Fibroblast of skin of right quadriceps (primary cell): ENCODE results near the gene SNN.

Experiments used
- DNase-seq: peaks from one replicate; pipeline ENCODE4 v3.0.0-alpha.2; 2013

Gene SNN

GRCh38 chr16:11668623-11669379, 546 bp downstream of the SNN start:
- no peak for DNase-seq

GRCh38 chr16:11669380-11670146, 1.3 kb downstream of the SNN start:
- DNase-seq: no peak

DNA sequence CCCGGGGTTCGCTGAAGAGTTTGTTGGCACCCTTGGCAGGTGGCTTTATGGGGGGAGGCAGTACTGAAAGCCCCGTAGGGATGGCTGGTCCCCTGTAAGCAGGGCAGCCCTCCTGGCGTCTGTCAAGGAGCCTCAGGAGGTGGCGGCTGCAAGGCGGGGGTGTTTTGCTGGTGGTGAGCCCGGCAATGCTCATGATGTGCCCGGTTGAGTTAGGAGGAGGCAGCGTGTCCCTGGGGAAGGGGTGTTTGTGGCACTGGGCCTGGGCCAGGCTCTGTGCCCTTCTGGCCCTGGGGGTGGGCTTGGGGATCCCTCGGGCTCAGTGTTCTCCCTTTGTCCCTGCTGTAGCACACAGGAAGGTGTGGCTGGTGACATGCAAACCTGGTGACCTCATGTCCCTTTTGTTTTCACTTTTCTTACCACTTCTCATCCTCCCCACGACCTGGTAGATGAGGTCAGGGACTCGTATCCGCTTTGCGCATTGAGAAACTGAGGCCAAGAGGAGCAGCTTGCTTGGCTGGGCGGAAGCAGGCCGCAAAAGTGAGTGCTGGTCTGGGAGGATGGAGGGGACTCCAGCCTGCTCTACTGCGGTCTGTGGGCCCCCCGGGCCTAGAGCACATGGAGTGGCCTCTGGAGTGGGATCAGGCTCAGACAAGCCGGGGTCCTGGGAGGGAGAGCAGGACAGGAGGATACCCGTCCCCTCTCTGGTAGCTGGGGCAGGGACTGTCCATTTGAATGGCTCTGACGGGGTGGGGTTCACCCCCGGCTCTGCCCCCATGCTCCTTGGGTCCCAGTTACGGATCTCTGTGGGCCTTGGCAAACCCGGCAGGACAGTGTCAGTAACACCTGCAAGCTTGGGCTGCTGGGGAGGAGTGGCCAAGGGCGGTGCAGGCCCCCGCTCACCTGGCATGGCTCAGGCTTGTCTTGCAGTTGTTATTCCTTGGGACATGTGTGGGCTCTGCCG, 2.2 kb downstream of the SNN start:
- DNase-seq: no peak

GRCh38 chr16:11671271-11671670, 3.0 kb downstream of the SNN start:
- DNase-seq: no peak

DNA sequence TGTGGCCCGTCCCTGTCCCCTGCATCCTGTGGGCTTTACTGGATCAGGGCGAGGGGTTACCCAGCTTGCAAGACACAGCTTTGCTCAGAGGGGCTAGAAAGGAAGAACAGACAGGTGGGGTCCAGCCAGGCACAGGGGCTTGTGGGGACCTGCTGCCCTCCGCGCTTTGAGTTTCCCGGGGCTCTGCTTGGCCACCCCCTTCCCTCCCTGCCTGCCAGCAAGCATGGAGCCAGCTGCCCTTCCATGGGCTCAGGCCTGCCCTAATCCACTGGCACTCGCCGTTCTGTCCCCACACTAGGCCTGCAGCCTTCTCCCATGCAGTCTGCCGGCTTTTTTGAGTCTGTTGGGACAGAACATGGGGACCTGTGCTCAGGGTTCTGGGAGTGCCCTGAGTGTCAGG, 3.4 kb downstream of the SNN start:
- DNase-seq: no peak

DNA sequence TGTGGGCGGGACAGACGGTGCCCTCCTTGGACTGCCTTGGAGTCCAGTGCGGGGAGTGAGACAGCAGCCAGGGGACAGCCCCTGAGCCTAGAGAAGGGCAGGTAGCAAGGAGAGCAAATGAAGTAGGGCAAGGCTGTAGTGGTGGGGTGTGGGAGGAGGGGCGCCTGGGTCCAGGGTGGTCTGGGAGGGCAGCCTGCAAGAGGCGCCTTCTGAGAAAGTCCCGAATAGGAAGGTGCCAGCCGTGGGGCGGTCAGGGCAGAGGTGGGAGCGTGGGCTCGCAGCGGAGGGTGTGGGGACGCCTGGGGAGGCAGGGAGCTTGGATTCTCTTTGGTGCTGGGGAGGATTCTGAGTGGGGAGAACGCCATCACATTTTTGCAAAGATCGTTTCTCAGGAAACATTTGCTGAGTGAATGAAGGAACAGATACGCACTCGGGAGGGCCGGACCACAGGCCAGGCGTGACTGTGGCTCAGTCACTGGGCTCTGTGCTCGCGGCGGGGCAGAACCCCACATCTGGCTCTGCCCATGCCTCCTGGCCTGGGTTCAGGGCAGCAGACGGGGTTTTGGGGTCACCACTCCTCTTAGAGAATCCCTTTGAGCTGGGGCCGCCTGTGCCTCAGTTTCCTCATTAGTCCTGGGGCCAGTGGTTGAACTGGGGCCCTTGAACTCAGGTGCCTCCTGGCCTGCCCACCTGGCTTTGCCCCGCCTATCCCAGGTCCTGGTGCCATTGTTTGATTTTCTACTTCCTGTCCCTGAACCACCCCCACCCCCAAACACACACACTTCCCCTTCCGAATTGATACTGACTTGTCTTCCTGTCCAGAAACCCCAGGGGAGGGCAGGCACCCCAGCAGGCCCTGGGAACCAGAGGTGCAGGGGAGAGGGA, 4.2 kb downstream of the SNN start:
- no peak for DNase-seq

- DNase-seq: no peak
Measured at GRCh38 chr16:11673091-11674000, 5.1 kb downstream of the SNN start.

GRCh38 chr16:11674001-11674817, 6.0 kb downstream of the SNN start:
- DNase-seq: no peak

GRCh38 chr16:11674818-11675560, 6.7 kb downstream of the SNN start:
- peak; percentile 59 for DNase-seq

DNA sequence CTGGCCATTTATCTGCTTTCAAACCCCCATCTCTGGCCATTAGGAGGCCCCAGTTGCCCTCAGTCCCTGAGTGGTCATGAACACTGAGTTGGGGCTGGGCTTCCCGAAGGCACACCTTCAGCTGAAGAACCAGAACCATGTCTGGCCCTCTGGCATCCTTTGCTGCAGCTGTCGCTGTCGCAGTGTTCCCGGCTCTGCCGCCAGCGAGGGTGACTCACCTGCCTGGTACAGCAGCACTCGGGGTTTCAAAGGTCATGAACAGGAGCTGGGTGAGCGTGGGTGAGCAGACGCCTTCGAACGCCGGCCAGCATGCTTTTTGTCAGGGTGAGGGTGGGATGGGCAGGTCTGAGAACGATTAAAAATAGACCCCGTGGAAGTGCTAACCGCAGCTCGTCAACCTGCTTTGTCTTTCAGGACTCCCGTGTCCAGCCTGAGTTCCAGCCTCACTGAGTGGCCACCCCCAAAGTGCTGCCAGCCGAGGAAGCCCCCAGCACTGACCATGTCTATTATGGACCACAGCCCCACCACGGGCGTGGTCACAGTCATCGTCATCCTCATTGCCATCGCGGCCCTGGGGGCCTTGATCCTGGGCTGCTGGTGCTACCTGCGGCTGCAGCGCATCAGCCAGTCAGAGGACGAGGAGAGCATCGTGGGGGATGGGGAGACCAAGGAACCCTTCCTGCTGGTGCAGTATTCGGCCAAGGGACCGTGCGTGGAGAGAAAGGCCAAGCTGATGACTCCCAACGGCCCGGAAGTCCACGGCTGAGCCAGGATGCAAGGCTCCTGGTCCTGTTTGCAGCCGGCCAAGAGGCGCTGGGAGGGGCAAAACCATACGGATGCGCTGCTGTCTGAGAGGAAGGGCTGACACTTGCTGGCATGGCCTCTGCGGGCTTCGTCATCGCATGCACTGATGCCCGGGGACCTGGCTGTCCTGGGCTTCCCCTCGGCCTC, 7.6 kb downstream of the SNN start:
- no peak for DNase-seq

DNA sequence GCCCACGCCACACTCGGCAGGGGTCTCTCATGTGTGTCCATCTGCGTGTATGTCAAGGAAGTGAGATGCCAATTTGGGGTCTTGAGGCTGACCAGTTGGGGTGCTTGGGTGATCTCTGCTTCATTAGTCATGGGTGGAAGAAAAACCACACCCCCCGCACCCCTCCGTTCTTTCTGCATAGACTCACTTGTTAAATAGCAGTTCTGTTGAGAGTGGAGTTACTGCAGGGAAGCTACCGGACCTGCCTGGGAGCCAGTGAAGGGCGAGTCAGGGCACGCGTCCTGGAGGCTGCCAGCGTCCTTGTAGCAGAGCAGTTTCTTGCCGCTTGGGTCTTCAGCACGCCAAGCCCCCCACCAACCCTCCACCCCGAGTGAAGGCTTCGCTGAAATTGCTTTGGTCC, 8.5 kb downstream of the SNN start:
- DNase-seq: no peak

DNA sequence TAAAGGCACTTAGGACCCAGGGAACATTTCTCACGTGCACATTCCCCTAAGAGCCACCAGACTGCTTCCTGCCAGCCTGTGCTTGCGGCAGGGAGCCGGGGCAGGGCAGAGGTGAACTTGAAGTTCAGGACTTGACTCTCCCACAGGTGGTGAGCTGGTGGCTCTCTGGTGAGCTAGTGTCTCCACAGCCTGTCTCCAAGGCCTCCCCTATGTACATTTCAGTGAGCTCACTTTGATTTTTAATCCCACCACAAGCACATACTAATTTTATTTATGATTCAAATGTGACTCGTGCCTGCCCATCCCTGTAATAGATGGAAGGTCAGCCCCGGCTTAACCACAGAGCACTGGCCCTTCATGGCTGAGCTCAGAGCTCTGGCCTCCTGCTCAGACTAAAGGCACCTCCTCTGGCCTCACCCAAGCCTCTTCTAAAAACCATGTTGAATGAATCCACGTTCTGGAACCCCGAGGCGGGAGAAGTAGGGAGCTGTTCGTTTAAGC, 9.2 kb downstream of the SNN start:
- DNase-seq: peak; percentile 11

- no peak for DNase-seq
Measured at GRCh38 chr16:11677959-11678881, 10.0 kb downstream of the SNN start.

GRCh38 chr16:11679250-11679649, 11.0 kb downstream of the SNN start:
- no peak for DNase-seq

DNA sequence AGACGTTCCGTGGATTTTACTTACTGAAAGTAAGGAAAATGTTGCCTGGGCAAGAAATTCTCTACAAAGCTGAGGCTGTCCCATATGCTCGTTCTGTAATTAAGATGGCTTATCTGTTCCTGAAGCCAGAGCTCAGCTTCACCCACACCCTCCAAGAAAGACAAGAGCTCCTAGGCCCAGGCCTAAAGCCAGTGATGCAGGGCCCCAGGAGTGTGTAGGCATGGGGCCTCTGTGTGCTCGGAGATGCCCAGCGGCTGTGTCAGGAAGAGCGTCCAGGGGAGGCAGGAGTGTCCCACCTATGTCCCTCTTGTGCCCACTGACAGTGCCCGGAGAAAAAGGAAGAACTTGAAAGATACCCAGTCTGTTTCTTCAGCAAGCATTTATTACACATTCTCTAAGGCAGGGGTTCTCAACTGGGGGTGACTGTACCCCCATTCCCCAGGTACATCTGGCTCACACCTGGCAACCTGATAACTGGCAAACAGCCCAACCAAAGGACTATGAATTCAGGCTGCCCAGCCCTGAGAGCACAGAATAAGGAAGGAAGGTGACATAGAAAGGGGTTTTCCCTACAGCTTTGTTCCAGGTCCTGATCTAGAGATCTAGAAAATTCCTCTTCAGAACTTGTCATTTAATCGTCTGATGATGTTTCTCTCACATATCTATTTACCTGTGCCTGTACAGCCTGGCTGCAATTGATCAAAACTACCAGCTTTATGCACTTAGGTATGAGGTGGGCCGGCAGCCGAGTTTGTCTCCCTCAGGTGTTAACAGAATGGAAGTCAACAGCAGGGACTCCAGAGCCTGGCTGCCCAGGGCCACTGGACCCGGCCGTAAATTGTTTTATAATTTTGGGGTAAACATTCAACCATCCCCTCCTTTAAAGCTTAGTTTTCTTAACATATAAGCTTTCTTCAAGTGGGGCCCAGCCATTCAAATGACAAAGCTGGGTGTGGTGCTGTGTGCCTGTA, 12.0 kb downstream of the SNN start:
- no peak for DNase-seq

DNA sequence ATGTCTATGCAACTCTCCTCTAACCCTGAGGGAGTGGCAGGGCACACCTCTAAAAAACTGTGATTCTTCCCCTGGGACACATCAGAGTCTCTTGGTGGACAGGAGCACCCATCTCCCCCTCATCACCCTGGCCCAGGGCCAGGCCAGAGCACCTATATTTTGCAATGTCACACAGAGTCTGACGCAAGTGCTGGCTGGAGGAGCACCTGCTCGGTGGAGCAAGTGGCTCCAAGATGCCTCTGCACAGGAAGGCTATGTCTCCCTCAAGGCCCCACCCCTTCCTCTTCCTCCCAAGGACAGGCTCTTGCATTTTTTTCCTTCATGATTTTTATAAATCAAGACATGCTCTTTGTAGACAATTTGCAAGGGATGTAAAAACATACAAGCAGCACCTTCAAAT, 13.3 kb downstream of the SNN start:
- no peak for DNase-seq
